Central memory CD8-positive, alpha-beta T cell (primary cell): ENCODE data around the gene ZNF766.

Experiments
- ATAC-seq: fragments of 150-1000 bp; cut with Tn5 transposase; replicated peaks from 2 replicates; pipeline ENCODE4 v1.10.0; 2022; ENCODE audit warnings: mild to moderate bottlenecking, moderate FRiP score, moderate number of reproducible peaks; ENCODE audit not compliant: poor library complexity, severe bottlenecking; ENCODE audit errors: extremely low read depth
- DNase-seq, 2 donors: peaks; one replicate each; pipeline ENCODE4 v3.0.0; 2021; ENCODE audit warnings: low spot score in 2 of 2
- H3K27ac Mint-ChIP-seq: one replicate; pipeline ENCODE4 v1.8.0; 2022; ENCODE audit warnings: low read depth, mild to moderate bottlenecking, moderate library complexity, mixed read lengths
- H3K27me3 Mint-ChIP-seq: one replicate; pipeline ENCODE4 v1.8.0; 2022; ENCODE audit warnings: mixed read lengths
- H3K36me3 Mint-ChIP-seq: one replicate; pipeline ENCODE4 v1.8.0; 2022; ENCODE audit warnings: mild to moderate bottlenecking, moderate library complexity, mixed read lengths; ENCODE audit not compliant: insufficient read depth
- H3K4me1 Mint-ChIP-seq: one replicate; pipeline ENCODE4 v1.8.0; 2022; ENCODE audit warnings: mixed read lengths
- H3K4me3 Mint-ChIP-seq: one replicate; pipeline ENCODE4 v1.8.0; 2022; ENCODE audit warnings: mild to moderate bottlenecking, moderate library complexity, mixed read lengths
- H3K9me3 Mint-ChIP-seq: one replicate; pipeline ENCODE4 v1.8.0; 2022; ENCODE audit warnings: mixed read lengths

Gene ZNF766

DNA sequence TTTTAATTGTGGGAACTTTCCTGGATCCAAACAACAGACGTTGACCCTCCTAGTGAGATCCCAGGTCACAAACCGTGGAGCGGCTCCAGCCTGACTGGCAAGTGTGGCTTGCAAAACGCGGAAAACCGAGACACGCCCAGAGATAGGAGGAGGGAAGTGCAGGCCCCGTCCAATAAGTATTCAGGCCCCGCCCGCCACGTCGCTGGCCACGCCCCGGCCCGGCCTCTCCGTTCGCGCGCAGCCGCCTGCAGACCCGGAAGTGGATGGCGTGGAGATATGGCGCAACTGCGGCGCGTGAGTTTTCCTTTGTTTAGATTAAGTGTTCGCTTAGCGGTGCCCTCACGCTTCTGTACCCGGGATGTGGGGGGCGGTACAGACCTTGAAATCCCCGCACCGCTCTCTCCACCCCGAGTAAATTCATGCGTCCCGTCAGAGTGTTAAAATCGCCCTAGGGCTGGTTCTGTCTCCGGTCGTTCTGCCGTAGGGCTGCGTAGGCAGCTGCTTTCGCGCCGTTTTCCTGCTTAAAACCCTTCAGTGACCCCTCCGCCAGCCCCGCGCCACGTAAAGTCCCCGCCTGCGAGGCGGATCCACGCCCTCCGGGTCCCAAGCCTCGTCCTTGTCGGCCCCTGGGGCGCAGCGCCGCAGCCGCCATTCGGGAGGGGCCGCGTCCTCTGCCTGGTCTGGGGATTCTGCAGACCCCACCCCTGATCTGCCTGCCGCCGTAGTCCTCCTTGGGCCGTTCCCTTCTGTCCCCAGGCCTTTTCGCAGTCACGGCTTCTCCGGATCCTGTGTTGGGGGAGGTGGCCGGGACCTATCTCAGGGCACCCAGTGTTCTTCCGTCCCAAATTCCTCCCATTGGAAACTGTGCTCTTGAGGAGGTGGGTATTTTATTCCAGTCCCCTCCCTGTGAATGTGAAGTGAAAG lies at the start of gene ZNF766:
Gene ZNF766, plus strand, starts transcription at position 250 of the 924 bp plus-strand sequence. Its CDS starts 27 bp downstream, at position 277.
- Mint-ChIP-seq H3K36me3 (peaks cover 13% of the 10 kb centered on the region), H3K27me3 (no peaks in the 10 kb centered on the region), H3K4me3 (peak within 1 kb of the TSS; percentile 84), H3K27ac (peak within 1 kb of the TSS; percentile 94), H3K4me1 (peaks cover 42% of the 10 kb centered on the region), H3K9me3 (no peaks in the 10 kb centered on the region)
- ATAC-seq (peak; percentile 99), DNase-seq (peak; percentile 96 to 98)

DNA sequence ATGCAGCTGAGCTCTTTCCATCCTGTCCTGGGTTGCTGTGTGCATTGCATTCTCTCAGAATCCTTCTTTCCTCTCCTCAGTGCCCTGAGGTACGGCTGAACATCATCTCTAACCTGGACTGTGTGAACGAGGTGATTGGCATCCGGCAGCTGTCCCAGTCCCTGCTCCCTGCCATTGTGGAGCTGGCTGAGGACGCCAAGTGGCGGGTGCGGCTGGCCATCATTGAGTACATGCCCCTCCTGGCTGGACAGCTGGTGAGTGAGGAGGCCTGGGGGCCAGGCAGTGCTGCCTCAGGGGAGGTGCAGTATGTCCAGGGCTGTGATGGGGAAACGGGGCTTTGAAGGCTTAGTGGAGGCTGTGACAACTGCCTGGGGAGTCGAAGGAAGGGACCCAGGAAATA lies 49.8 kb upstream of the ZNF766 start:
- no peak for DNase-seq
- Mint-ChIP-seq H3K27ac (peak overlapping the region; percentile 75), H3K27me3 (no peaks in the 10 kb centered on the region), H3K36me3 (peaks cover 79% of the 10 kb centered on the region), H3K9me3 (no peaks in the 10 kb centered on the region), H3K4me1 (peaks cover 10% of the 10 kb centered on the region), H3K4me3 (no peak overlapping the region)
- ATAC-seq = no peak

DNA sequence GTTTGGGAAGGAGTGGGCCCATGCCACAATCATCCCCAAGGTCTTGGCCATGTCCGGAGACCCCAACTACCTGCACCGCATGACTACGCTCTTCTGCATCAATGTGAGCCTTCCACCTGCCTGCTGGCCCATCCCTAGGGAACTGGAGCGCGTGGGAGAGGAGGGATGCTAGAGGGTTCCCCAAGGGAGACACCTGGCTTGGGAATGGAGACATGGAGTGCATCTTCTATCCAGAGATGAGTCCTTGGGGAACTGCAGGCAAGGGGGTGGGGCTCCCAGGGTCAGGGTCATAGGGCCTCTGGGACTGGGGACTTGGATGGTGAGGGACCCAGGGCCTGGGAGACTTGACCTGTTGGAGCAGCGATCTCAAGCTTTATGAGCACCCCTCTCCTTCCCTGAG lies 48.4 kb upstream of the ZNF766 start:
- H3K4me3 Mint-ChIP-seq = no peak overlapping the region
- H3K27ac Mint-ChIP-seq = peak overlapping the region; percentile 15
- ATAC-seq (no peak), DNase-seq (no peak)
- no peaks in the 10 kb centered on the region for H3K27me3 Mint-ChIP-seq
- H3K9me3 Mint-ChIP-seq = no peaks in the 10 kb centered on the region
- H3K4me1 Mint-ChIP-seq = peaks cover 10% of the 10 kb centered on the region
- H3K36me3 Mint-ChIP-seq = peaks cover 80% of the 10 kb centered on the region

DNA sequence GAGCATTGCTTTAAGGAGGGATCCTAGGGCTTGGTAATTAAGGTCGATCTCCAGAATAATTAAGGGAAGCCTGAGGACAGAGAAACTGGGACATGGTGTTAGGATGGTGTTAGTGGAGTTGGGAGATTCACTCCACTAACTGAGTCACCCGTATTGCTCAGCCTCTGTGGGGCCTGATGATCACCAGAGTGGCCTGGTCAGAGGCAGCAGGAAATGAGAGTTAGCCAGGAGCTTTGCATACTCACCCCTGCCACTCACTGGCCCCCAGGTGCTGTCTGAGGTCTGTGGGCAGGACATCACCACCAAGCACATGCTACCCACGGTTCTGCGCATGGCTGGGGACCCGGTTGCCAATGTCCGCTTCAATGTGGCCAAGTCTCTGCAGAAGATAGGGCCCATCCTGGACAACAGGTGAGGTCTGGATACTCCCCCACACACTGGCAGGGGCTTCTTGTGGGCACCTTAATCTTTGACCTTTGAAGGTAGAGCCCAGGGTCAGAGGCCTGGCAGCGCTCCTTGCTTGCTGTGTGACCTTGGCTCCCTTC lies 47.5 kb upstream of the ZNF766 start:
- ATAC-seq = no peak
- no peak for DNase-seq
- peaks cover 10% of the 10 kb centered on the region for H3K4me1 Mint-ChIP-seq
- peaks cover 77% of the 10 kb centered on the region for H3K36me3 Mint-ChIP-seq
- no peak overlapping the region for H3K27ac Mint-ChIP-seq
- H3K27me3 Mint-ChIP-seq = no peaks in the 10 kb centered on the region
- H3K4me3 Mint-ChIP-seq = no peak overlapping the region
- no peaks in the 10 kb centered on the region for H3K9me3 Mint-ChIP-seq

DNA sequence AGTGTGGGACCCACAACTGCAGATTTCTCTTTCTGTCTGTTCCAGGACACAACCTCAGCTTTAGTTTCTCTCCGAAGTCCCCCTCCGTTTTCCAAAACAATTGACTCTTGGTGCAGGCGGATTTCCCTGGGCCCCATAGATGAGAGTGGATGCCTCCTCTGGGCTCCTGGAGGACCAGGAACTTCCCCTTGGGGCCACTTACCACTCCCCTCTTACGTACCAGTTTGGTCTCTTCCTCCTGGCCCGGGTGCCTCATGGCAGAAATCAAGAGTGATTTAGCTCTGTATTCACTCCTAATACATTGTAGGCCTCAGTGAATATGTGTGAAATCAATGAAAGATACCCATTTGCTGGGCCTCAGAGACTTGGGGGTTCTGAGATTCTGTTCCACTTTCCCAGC lies 45.2 kb upstream of the ZNF766 start:
- Mint-ChIP-seq H3K27ac (no peak overlapping the region), H3K4me1 (peaks cover 4% of the 10 kb centered on the region), H3K27me3 (no peaks in the 10 kb centered on the region), H3K9me3 (no peaks in the 10 kb centered on the region), H3K36me3 (peaks cover 67% of the 10 kb centered on the region), H3K4me3 (no peak overlapping the region)
- ATAC-seq = no peak
- DNase-seq = no peak

DNA sequence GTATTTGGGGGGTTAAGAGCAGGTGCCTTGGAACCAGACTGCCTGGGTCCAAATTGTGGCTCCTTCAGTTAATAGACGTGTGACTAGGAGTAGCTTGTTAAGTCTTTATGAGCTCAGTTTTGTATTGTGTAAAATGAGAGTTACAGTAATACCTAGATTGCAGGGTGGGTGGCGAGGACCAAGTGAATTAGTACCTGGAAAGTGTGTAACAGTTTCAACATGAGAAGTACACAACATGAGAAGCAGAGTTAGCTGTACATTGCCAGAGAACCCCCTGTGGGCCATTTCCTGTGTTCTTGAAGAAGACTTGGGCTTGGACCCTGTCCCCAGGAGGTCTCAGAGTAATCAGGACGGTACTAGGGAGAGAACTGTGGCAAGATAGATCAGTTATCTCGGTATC lies 42.7 kb upstream of the ZNF766 start:
- H3K4me3 Mint-ChIP-seq = no peak overlapping the region
- no peak overlapping the region for H3K27ac Mint-ChIP-seq
- DNase-seq = no peak
- H3K27me3 Mint-ChIP-seq = no peaks in the 10 kb centered on the region
- H3K4me1 Mint-ChIP-seq = no peaks in the 10 kb centered on the region
- H3K36me3 Mint-ChIP-seq = peaks cover 47% of the 10 kb centered on the region
- no peak for ATAC-seq
- no peaks in the 10 kb centered on the region for H3K9me3 Mint-ChIP-seq

DNA sequence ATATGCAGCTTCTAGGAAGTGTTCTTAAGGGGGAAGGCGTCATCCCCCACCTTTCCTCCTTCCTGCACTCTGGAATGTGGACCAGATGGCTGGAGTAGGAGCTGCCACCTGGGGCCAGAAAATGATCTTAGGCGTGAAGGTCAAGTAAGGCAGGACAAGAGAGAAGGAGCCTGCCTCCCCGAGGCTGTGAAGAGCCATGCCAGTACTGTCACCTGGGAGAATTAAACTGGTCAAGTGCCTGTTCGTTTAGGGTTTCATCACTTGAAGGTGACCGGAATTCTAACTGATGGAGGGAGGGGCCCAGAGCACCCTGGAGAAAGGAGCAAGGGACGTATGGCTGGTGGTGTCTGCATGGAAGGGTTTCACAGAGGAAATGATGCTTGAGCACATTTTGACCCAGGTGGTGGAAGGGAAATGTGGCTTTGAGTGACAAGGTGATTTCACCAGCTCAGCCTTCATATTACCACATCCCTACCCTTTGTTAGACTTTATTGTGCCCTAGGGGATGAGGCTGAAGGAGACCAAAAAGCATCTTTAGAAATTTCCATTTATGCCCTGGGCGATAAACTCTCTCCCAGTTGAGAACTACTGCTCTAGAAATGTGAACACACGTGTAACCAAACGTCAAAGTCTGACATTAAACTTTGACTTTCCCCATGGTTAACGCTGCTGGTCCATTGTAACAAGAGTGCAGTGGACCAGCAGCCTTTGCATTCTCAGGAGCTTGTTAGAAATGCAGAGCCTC lies 42.0 kb upstream of the ZNF766 start:
- no peak for ATAC-seq
- Mint-ChIP-seq H3K4me1 (no peaks in the 10 kb centered on the region), H3K9me3 (no peaks in the 10 kb centered on the region), H3K36me3 (peaks cover 46% of the 10 kb centered on the region), H3K27me3 (no peaks in the 10 kb centered on the region), H3K27ac (no peak overlapping the region), H3K4me3 (no peak overlapping the region)
- DNase-seq = no peak

DNA sequence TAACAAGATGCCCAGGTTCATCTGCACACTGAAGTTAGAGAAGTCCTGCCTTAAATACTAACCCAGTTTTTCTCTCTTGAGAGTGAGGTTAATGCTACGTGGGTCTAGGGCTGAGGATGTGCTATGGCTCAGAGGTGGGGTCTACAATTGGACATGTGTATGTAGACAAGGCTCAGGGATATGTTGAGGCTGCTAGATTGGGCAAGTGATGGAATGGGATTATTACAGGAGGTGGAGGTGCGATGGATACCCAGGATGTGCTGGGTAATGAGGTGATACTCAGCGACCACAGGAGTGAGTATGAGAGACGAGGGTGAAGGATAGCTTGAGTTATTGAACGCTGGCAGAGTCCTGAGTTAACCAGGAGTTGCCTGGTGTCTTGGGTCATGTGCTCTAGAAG lies 41.4 kb upstream of the ZNF766 start:
- H3K27me3 Mint-ChIP-seq = no peaks in the 10 kb centered on the region
- no peaks in the 10 kb centered on the region for H3K9me3 Mint-ChIP-seq
- no peak overlapping the region for H3K4me3 Mint-ChIP-seq
- no peak for DNase-seq
- peaks cover 40% of the 10 kb centered on the region for H3K36me3 Mint-ChIP-seq
- H3K4me1 Mint-ChIP-seq = no peaks in the 10 kb centered on the region
- no peak for ATAC-seq
- H3K27ac Mint-ChIP-seq = no peak overlapping the region

DNA sequence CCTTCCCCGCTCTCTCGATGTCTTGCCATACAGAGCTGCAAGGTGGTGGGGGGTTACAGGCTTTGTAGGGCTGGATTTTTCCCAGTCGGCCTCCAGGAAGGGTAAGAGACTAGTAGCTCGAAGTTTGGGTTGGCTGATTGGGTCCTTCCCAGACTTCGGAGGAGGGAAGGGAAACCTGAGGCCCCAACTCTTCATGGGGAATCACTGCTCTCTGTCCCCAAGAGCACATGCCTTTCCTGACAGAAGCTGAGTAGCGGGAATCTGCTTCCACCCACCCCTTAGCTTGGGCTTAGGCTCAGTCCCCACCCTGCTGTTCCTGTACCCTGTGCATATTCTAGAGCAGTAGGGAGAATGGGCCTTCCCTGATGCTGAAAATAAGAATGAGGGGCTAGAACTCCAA lies 39.9 kb upstream of the ZNF766 start:
- Mint-ChIP-seq H3K36me3 (peaks cover 26% of the 10 kb centered on the region), H3K27ac (no peak overlapping the region), H3K4me1 (no peaks in the 10 kb centered on the region), H3K4me3 (no peak overlapping the region), H3K27me3 (no peaks in the 10 kb centered on the region), H3K9me3 (no peaks in the 10 kb centered on the region)
- ATAC-seq (no peak), DNase-seq (no peak)

DNA sequence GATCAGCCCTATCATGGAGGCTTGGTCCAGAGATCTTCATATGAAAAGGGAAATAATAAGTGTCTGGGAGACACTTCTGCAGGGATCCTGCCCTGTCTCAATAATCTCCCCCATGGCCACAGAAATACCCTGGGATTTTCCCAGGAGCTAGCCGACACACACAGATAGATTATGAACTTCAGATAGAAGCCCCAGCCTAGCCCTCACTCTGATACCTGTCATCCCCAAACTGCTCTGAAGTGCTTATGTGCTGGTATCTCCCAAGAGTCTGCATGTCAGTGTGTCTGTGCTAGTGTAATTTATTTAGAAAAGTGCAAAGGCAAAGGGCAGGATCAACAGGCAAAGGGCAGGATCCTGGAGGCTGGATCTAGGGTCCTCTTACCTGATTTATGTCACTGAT lies 38.7 kb upstream of the ZNF766 start:
- no peak for ATAC-seq

DNA sequence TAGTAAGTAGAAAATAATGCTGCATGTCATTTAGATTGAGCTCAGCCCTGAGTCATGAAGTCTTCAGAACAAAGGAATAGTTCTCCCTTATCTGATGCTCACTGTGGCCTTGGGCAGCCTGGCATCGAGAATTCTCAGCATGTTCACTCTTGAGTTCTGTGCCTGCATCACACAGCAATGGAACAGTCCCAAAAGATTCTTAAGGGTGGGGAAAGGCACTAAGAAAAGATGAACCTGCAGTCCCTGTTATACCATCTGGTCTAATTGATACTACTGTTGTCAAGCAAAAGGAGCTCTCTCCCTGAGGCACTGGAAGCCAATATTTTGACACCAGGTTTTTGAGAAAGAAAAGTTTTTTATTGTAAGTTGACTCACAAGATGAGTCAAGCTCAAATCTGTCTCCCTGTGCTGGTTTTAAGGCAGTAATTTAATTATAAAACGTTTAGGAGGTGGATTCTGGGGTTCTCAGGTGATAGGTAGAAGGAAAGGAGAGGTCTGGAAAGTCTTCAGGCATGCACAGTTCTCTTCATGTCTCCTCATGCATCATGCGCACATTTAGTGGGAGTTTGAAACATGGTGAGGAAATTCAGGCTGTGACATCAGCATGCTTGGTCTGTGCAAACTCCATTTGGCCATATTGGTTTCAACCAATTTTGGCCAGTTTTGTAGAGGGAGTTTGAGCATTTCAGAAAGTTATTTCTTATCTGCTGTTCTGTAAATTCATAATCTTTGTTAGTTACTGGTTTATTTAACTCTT lies 38.1 kb upstream of the ZNF766 start:
- DNase-seq (no peak), ATAC-seq (no peak)
- H3K27ac Mint-ChIP-seq = no peak overlapping the region

More for the DNA sequence above, 38.7 kb upstream of the ZNF766 start:
- H3K27ac Mint-ChIP-seq = no peak overlapping the region
- peaks cover 17% of the 10 kb centered on the region for H3K36me3 Mint-ChIP-seq
- no peaks in the 10 kb centered on the region for H3K27me3 Mint-ChIP-seq
- no peak for DNase-seq
- no peak overlapping the region for H3K4me3 Mint-ChIP-seq
- H3K9me3 Mint-ChIP-seq = no peaks in the 10 kb centered on the region
- no peaks in the 10 kb centered on the region for H3K4me1 Mint-ChIP-seq

DNA sequence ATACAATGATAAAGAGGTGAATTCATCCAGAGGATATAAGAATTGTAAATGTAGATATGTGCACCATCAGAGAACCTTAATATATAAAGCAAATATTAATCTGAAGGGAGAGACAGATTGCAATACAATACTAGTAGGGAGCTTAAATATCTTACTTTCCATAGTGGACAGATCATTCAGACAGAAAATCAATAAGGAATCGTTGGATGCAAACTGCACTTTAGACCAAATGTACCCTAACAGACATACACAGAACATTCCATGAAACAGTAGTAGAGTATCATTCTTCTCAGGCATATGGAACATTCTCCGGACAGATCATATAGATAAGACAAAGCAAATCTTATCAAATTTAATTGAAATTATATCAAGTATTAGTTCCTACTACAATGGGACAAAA lies 35.0 kb upstream of the ZNF766 start:
- H3K9me3 Mint-ChIP-seq = no peaks in the 10 kb centered on the region
- H3K27me3 Mint-ChIP-seq = no peaks in the 10 kb centered on the region
- H3K4me1 Mint-ChIP-seq = no peaks in the 10 kb centered on the region
- peaks cover 1% of the 10 kb centered on the region for H3K36me3 Mint-ChIP-seq
- ATAC-seq = no peak
- H3K27ac Mint-ChIP-seq = no peak overlapping the region
- DNase-seq = no peak
- no peak overlapping the region for H3K4me3 Mint-ChIP-seq

More for the DNA sequence above, 38.1 kb upstream of the ZNF766 start:
- Mint-ChIP-seq H3K4me3 (no peak overlapping the region), H3K4me1 (no peaks in the 10 kb centered on the region), H3K9me3 (no peaks in the 10 kb centered on the region), H3K36me3 (peaks cover 11% of the 10 kb centered on the region), H3K27me3 (no peaks in the 10 kb centered on the region)
